GM12801 (cell line): ENCODE data around the gene PKP2.

ENCODE experiments used
- CTCF ChIP-seq: IDR thresholded peaks from one replicate; pipeline ENCODE4 v1.5.1; 2011; ENCODE audit warnings: control low read depth; ENCODE audit not compliant: insufficient read length; ENCODE audit errors: extremely low read depth

PKP2 gene

GRCh38 chr12:32847287-32847686 is 49.3 kb downstream of the PKP2 start:
- TF ChIP-seq CTCF: no peak

- TF ChIP-seq CTCF: no peak
Measured at GRCh38 chr12:32846053-32846452, 50.5 kb downstream of the PKP2 start.

- TF ChIP-seq CTCF: no peak
Measured at GRCh38 chr12:32843528-32844095, 53.0 kb downstream of the PKP2 start.

- no peak for TF ChIP-seq CTCF
Measured at GRCh38 chr12:32841061-32841460, 55.5 kb downstream of the PKP2 start.

GRCh38 chr12:32839828-32840227 is 56.7 kb downstream of the PKP2 start:
- no peak for TF ChIP-seq CTCF

GRCh38 chr12:32837974-32838373 is 58.6 kb downstream of the PKP2 start:
- TF ChIP-seq CTCF: no peak

GRCh38 chr12:32836710-32837109 is 59.9 kb downstream of the PKP2 start:
- no peak for TF ChIP-seq CTCF

GRCh38 chr12:32834122-32834521 is 62.5 kb downstream of the PKP2 start:
- TF ChIP-seq CTCF: no peak
